GM12801 (cell line): ENCODE data around the gene EZH1.

Experiments used
- CTCF ChIP-seq: IDR thresholded peaks from one replicate; pipeline ENCODE4 v1.5.1; 2011; ENCODE audit warnings: control low read depth; ENCODE audit not compliant: insufficient read length; ENCODE audit errors: extremely low read depth

Gene EZH1

GRCh38 chr17:42709561-42709960 lies 35.3 kb downstream of the EZH1 start:
- TF ChIP-seq CTCF: no peak

GRCh38 chr17:42708588-42708987 lies 36.3 kb downstream of the EZH1 start:
- TF ChIP-seq CTCF: no peak

GRCh38 chr17:42706732-42707131 lies 38.1 kb downstream of the EZH1 start:
- TF ChIP-seq CTCF: no peak

- no peak for TF ChIP-seq CTCF
Measured at GRCh38 chr17:42704837-42705494, 39.9 kb downstream of the EZH1 start.

- no peak for TF ChIP-seq CTCF
Measured at GRCh38 chr17:42704490-42704836, 40.4 kb downstream of the EZH1 start.

GRCh38 chr17:42702446-42702845 lies 42.4 kb downstream of the EZH1 start:
- no peak for TF ChIP-seq CTCF

GRCh38 chr17:42700586-42701289 lies 44.1 kb downstream of the EZH1 start:
- no peak for TF ChIP-seq CTCF
